Loucy (cell line): ENCODE data around the gene IRF2.

Source experiments
- H2AFZ ChIP-seq: fragments of 200-600 bp; sonication (generic); 2 replicates; pipeline ENCODE4 v1.6.0; 2016; ENCODE audit warnings: antibody characterized with exemption, mild to moderate bottlenecking, low read length, moderate library complexity
- H3F3A ChIP-seq: fragments of 200-600 bp; 2 replicates; pipeline ENCODE4 v1.6.0; 2016; ENCODE audit warnings: antibody characterized with exemption, low read depth, mild to moderate bottlenecking
- H3K27me3 ChIP-seq: fragments of 200-600 bp; sonication (generic); 2 replicates; pipeline ENCODE4 v1.6.1; 2014; ENCODE audit warnings: low read length, mild to moderate bottlenecking; ENCODE audit not compliant: insufficient read depth, poor library complexity, severe bottlenecking
- H3K36me3 ChIP-seq: fragments of 200-600 bp; sonication (generic); 2 replicates; pipeline ENCODE4 v1.6.1; 2016; ENCODE audit warnings: low read length; ENCODE audit not compliant: insufficient read depth
- H3K4me1 ChIP-seq: fragments of 200-600 bp; sonication (generic); 2 replicates; pipeline ENCODE4 v1.5.1; 2014; ENCODE audit warnings: low read length, mild to moderate bottlenecking; ENCODE audit not compliant: insufficient read depth, poor library complexity, severe bottlenecking
- H3K4me2 ChIP-seq: fragments of 200-600 bp; sonication (generic); 2 replicates; pipeline ENCODE4 v1.6.0; 2014; ENCODE audit warnings: antibody characterized with exemption, low read length, low read depth, mild to moderate bottlenecking; ENCODE audit not compliant: poor library complexity, severe bottlenecking
- H3K4me3 ChIP-seq: fragments of 200-600 bp; sonication (generic); 2 replicates; pipeline ENCODE4 v1.5.1; 2014; ENCODE audit warnings: low read length, mild to moderate bottlenecking, mixed read lengths; ENCODE audit not compliant: poor library complexity, severe bottlenecking
- H3K79me2 ChIP-seq: fragments of 200-600 bp; sonication (generic); 2 replicates; pipeline ENCODE4 v1.6.1; 2014; ENCODE audit warnings: low read length; ENCODE audit not compliant: insufficient read depth
- H3K9ac ChIP-seq: fragments of 200-600 bp; sonication (generic); 2 replicates; pipeline ENCODE4 v1.6.0; 2014; ENCODE audit warnings: mild to moderate bottlenecking, low read depth, low read length, moderate library complexity; ENCODE audit not compliant: poor library complexity, severe bottlenecking
- H3K9me2 ChIP-seq: fragments of 200-600 bp; sonication (generic); replicated peaks from 2 replicates; pipeline ENCODE4 v1.6.1; 2016; ENCODE audit warnings: low read depth, low read length, mixed read lengths
- H3K9me3 ChIP-seq: fragments of 200-600 bp; sonication (generic); 2 replicates; pipeline ENCODE4 v1.6.1; 2014; ENCODE audit warnings: mild to moderate bottlenecking, antibody characterized with exemption, low read length, low read depth; ENCODE audit not compliant: insufficient read depth
- H4K20me1 ChIP-seq: fragments of 200-600 bp; sonication (generic); 2 replicates; pipeline ENCODE4 v1.6.0; 2014; ENCODE audit warnings: antibody characterized with exemption, low read length, mild to moderate bottlenecking; ENCODE audit not compliant: insufficient read depth, poor library complexity, severe bottlenecking
- EZH2phosphoT487 ChIP-seq: fragments of 200-600 bp; IDR thresholded peaks from 2 replicates; pipeline ENCODE4 v1.6.1; 2018; ENCODE audit warnings: antibody characterized with exemption, mild to moderate bottlenecking, moderate library complexity, borderline replicate concordance
- TF ChIP-seq, protein P1 (sequence below): fragments of 200-600 bp; sonication (generic); conservative IDR thresholded peaks from 2 replicates; pipeline ENCODE4 v1.5.1; 2014; ENCODE audit warnings: mild to moderate bottlenecking, antibody characterized with exemption, low read length

Gene IRF2

GRCh38 chr4:184351560-184352451 lies 122.5 kb downstream of the IRF2 start:
- H3K4me1 ChIP-seq, result peaks cover 49% of the 10 kb centered on the region
- H3K9ac ChIP-seq, result no peak overlapping the region
- no peak overlapping the region for H3K4me3 ChIP-seq
- no peaks in the 10 kb centered on the region for H3K9me3 ChIP-seq
- no peak overlapping the region for H3K4me2 ChIP-seq
- no peaks in the 10 kb centered on the region for H3K36me3 ChIP-seq
- no peaks in the 10 kb centered on the region for H3K27me3 ChIP-seq
- no peaks in the 10 kb centered on the region for H4K20me1 ChIP-seq
- no peak overlapping the region for H2AFZ ChIP-seq
- peaks cover 4% of the 10 kb centered on the region; the same call in 1 of the 2 replicates for H3F3A ChIP-seq
- no peak for TF ChIP-seq EZH2phosphoT487
- TF ChIP-seq, protein P1, sequence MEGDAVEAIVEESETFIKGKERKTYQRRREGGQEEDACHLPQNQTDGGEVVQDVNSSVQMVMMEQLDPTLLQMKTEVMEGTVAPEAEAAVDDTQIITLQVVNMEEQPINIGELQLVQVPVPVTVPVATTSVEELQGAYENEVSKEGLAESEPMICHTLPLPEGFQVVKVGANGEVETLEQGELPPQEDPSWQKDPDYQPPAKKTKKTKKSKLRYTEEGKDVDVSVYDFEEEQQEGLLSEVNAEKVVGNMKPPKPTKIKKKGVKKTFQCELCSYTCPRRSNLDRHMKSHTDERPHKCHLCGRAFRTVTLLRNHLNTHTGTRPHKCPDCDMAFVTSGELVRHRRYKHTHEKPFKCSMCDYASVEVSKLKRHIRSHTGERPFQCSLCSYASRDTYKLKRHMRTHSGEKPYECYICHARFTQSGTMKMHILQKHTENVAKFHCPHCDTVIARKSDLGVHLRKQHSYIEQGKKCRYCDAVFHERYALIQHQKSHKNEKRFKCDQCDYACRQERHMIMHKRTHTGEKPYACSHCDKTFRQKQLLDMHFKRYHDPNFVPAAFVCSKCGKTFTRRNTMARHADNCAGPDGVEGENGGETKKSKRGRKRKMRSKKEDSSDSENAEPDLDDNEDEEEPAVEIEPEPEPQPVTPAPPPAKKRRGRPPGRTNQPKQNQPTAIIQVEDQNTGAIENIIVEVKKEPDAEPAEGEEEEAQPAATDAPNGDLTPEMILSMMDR, result no peak
- H3K9me2 ChIP-seq, result no peaks in the 10 kb centered on the region
- H3K79me2 ChIP-seq, result no peaks in the 10 kb centered on the region

DNA sequence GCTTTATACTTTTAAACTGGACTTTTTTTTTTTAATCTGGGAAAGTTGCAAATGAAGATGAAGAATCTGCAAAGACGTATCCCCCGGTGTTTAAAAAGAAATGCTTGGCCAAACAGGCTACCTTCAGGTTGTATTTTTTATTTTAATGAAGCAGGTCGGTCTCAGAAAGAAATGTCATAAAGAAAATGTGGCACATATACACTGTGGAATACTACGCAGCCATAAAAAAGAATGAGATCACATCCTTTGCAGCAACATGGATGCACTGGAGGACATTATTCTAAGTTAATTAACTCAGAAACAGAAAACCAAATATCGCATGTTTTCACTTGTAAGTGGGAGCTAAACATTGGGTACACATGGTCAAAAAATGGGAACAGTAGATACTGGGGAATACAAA lies 123.4 kb downstream of the IRF2 start:
- Histone ChIP-seq H4K20me1 (no peaks in the 10 kb centered on the region), H3K9me2 (no peaks in the 10 kb centered on the region), H3K9ac (no peak overlapping the region), H3F3A (peaks cover 4% of the 10 kb centered on the region; the same call in 1 of the 2 replicates), H3K4me1 (peaks cover 54% of the 10 kb centered on the region), H3K79me2 (no peaks in the 10 kb centered on the region), H3K27me3 (no peaks in the 10 kb centered on the region), H3K9me3 (no peaks in the 10 kb centered on the region), H2AFZ (no peak overlapping the region), H3K4me2 (no peak overlapping the region), H3K36me3 (no peaks in the 10 kb centered on the region), H3K4me3 (no peak overlapping the region)
- TF ChIP-seq EZH2phosphoT487, result no peak
- TF ChIP-seq, protein P1, result no peak

GRCh38 chr4:184350213-184350817 lies 124.0 kb downstream of the IRF2 start:
- no peaks in the 10 kb centered on the region for H3K79me2 ChIP-seq
- no peak overlapping the region for H3K4me3 ChIP-seq
- no peaks in the 10 kb centered on the region for H4K20me1 ChIP-seq
- H3F3A ChIP-seq, result no peaks in the 10 kb centered on the region
- H3K4me2 ChIP-seq, result no peak overlapping the region
- H2AFZ ChIP-seq, result no peak overlapping the region
- H3K27me3 ChIP-seq, result no peaks in the 10 kb centered on the region
- H3K9me2 ChIP-seq, result no peaks in the 10 kb centered on the region
- H3K4me1 ChIP-seq, result peaks cover 54% of the 10 kb centered on the region
- no peaks in the 10 kb centered on the region for H3K36me3 ChIP-seq
- H3K9ac ChIP-seq, result no peak overlapping the region
- TF ChIP-seq, protein P1, result no peak
- no peak for TF ChIP-seq EZH2phosphoT487
- H3K9me3 ChIP-seq, result no peaks in the 10 kb centered on the region
